ENCODE data around the gene PCDH15.

DNA sequence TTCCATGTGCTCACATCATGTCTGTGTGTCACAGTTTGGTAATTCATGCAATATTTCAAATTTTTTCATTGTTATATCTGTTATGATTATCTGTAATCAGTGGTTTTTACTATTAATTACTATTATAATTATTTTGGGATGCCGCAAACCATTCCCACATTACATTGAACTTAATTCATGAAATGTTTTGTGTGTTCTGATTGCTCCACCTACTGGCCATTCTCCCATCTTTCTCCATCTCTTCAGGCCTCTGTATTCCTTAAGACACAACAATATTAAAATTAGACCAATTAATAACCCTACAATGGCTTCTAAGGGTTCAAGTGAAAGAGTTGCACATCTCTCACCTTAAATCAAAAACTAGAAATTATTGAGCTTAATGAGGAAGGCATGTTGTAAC, 398.5 kb downstream of the PCDH15 start:
- no peak for TF ChIP-seq EZH2phosphoT487 (IDR thresholded peaks at IDR 0.05; ENCODE audit: borderline replicate concordance)
- peak; percentile 52 for TF ChIP-seq CTCF (conservative IDR thresholded peaks at IDR 0.05; ENCODE audit: low read length)

Measured in Loucy (cell line).